PFSK-1 (cell line): ENCODE measurements around the gene PLEKHA5.

Source experiments
- FOXP2 ChIP-seq: optimal IDR thresholded peaks from 2 replicates; pipeline ENCODE3; 2011; ENCODE audit warnings: borderline replicate concordance, control low read depth, inconsistent platforms; ENCODE audit not compliant: insufficient read depth; ENCODE audit errors: extremely low read length, extremely low read depth
- POLR2AphosphoS5 ChIP-seq: IDR thresholded peaks from 2 replicates; pipeline ENCODE4 v1.6.1; 2012; ENCODE audit warnings: low read depth, mild to moderate bottlenecking, control low read depth, low read length, moderate library complexity
- SIN3A ChIP-seq: IDR thresholded peaks from 2 replicates; pipeline ENCODE4 v1.6.1; 2012; ENCODE audit warnings: mild to moderate bottlenecking, low read length, moderate library complexity, borderline replicate concordance; ENCODE audit not compliant: insufficient read depth
- TAF1 ChIP-seq: IDR thresholded peaks from 2 replicates; pipeline ENCODE4 v1.6.1; 2012; ENCODE audit warnings: low read length, control low read depth, borderline replicate concordance; ENCODE audit not compliant: insufficient read depth
- TF ChIP-seq, protein P1 (sequence below), 2 experiments: IDR thresholded peaks; 2 replicates each; pipeline versions ENCODE4 v1.6.1 to v1.8.0; 2011 to 2012; ENCODE audit warnings: low read depth in 2 of 2, low read length in 2 of 2, control low read depth in 1 of 2, inconsistent platforms in 1 of 2, mild to moderate bottlenecking in 1 of 2, moderate library complexity in 1 of 2; ENCODE audit not compliant: insufficient read depth in 1 of 2

The PLEKHA5 gene

GRCh38 chr12:19239616-19240234 is 110.2 kb downstream of the PLEKHA5 start:
- TF ChIP-seq, protein P1, sequence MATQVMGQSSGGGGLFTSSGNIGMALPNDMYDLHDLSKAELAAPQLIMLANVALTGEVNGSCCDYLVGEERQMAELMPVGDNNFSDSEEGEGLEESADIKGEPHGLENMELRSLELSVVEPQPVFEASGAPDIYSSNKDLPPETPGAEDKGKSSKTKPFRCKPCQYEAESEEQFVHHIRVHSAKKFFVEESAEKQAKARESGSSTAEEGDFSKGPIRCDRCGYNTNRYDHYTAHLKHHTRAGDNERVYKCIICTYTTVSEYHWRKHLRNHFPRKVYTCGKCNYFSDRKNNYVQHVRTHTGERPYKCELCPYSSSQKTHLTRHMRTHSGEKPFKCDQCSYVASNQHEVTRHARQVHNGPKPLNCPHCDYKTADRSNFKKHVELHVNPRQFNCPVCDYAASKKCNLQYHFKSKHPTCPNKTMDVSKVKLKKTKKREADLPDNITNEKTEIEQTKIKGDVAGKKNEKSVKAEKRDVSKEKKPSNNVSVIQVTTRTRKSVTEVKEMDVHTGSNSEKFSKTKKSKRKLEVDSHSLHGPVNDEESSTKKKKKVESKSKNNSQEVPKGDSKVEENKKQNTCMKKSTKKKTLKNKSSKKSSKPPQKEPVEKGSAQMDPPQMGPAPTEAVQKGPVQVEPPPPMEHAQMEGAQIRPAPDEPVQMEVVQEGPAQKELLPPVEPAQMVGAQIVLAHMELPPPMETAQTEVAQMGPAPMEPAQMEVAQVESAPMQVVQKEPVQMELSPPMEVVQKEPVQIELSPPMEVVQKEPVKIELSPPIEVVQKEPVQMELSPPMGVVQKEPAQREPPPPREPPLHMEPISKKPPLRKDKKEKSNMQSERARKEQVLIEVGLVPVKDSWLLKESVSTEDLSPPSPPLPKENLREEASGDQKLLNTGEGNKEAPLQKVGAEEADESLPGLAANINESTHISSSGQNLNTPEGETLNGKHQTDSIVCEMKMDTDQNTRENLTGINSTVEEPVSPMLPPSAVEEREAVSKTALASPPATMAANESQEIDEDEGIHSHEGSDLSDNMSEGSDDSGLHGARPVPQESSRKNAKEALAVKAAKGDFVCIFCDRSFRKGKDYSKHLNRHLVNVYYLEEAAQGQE (IDR thresholded peaks at IDR 0.05; ENCODE audit: insufficient read depth in 1 of 2, low read depth in 2 of 2, low read length in 2 of 2), result no peak
- TF ChIP-seq SIN3A, result no peak
- TF ChIP-seq POLR2AphosphoS5, result no peak
- no peak for TF ChIP-seq TAF1
- no peak for TF ChIP-seq FOXP2

DNA sequence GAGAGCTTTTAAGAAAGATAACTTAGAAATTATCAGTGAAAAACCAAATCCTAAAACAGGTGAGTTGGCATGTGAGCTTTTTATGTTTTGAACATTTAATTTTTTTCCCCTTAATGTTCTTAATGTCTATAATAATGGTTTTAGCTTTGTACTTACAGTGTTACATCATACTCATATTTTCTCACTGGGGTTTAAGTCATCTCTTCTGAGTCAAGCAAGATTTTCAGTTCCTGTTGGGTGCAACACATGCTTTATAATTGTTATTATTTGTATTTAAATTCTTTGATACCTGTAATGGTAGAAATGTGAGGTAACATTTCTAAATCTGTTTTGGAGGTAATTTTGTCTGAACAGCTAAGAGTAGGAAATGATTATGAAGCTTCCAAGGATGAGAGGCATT is 113.0 kb downstream of the PLEKHA5 start:
- TF ChIP-seq POLR2AphosphoS5 (no peak), FOXP2 (no peak), SIN3A (no peak), TAF1 (no peak)
- TF ChIP-seq, protein P1 (IDR thresholded peaks at IDR 0.05; ENCODE audit: insufficient read depth in 1 of 2, low read depth in 2 of 2, low read length in 2 of 2), result no peak

DNA sequence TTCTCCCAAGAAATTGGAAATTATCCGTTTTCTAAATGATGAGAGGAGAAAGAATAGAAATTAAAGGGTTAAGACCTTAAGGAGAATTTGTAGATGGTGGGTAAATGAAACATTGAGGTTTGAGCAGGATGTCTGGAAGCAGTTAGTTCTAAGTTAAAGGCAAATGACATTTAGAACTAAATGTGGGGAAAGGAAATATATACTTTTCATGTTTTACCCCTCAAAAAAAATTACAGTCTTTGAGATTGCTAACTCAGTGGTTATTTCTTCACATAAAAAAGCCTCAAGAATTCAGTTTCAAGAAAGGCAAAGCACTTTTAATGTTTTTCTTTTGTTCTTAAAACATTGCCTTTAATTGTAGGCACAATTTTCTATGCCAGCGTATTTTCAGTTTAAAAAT is 114.0 kb downstream of the PLEKHA5 start:
- TF ChIP-seq POLR2AphosphoS5, result no peak
- no peak for TF ChIP-seq SIN3A
- TF ChIP-seq FOXP2, result no peak
- no peak for TF ChIP-seq TAF1
- TF ChIP-seq, protein P1 (IDR thresholded peaks at IDR 0.05; ENCODE audit: insufficient read depth in 1 of 2, low read depth in 2 of 2, low read length in 2 of 2), result no peak

GRCh38 chr12:19244312-19244711 is 114.8 kb downstream of the PLEKHA5 start:
- no peak for TF ChIP-seq POLR2AphosphoS5
- no peak for TF ChIP-seq TAF1
- no peak for TF ChIP-seq SIN3A
- TF ChIP-seq FOXP2, result no peak
- TF ChIP-seq, protein P1 (IDR thresholded peaks at IDR 0.05; ENCODE audit: insufficient read depth in 1 of 2, low read depth in 2 of 2, low read length in 2 of 2), result no peak

DNA sequence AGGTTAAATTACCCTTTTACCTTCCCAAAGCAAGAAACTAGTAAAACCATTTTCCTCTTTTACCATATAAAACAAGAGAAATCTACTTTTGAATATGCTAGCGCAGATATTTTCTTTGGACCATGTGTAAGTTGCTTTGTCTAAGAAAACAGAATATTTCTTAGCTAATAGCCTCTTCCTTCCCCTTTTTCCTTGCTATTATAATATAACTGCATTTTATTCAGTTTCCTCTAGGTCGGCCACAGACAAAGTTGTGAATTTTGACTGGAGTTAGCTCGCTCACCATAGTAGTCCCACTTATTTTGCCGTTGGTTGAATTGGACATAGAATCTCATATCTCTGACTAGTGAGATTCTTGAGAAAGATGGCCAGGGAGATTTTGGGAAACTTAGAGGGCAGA is 115.6 kb downstream of the PLEKHA5 start:
- TF ChIP-seq TAF1 (no peak), SIN3A (no peak), FOXP2 (no peak), POLR2AphosphoS5 (no peak)
- TF ChIP-seq, protein P1 (IDR thresholded peaks at IDR 0.05; ENCODE audit: insufficient read depth in 1 of 2, low read depth in 2 of 2, low read length in 2 of 2), result no peak
